H9 (cell line): ENCODE measurements around the gene EML5. TPM values are rescaled to one million over a fixed set of nuclear protein-coding genes. Genes with fewer than 3 reads are reported as not detected.

Experiments used
- DNase-seq: peaks from one replicate; pipeline ENCODE4 v3.0.0-alpha.2; 2017
- H2AFZ ChIP-seq: one replicate; pipeline ENCODE4 v1.6.1; 2013; ENCODE audit warnings: mild to moderate bottlenecking, low read length, control low read depth, moderate library complexity
- H2AK5ac ChIP-seq: 2 replicates; pipeline ENCODE4 v1.6.1; 2013; ENCODE audit warnings: low read length, control low read depth, mixed read lengths; ENCODE audit not compliant: insufficient read length
- H2BK120ac ChIP-seq: one replicate; pipeline ENCODE4 v1.6.1; 2013; ENCODE audit warnings: low read depth, mild to moderate bottlenecking, low read length, control low read depth, inconsistent platforms; ENCODE audit not compliant: poor library complexity, severe bottlenecking
- H2BK12ac ChIP-seq: 2 replicates; pipeline ENCODE4 v1.6.1; 2013; ENCODE audit warnings: low read length, control low read depth, mixed read lengths, low read depth; ENCODE audit not compliant: insufficient read length
- H2BK15ac ChIP-seq: 2 replicates; pipeline ENCODE4 v1.6.1; 2013; ENCODE audit warnings: low read depth, low read length, control low read depth
- H2BK20ac ChIP-seq: one replicate; pipeline ENCODE4 v1.6.1; 2013; ENCODE audit warnings: low read depth, mild to moderate bottlenecking, low read length, control low read depth, inconsistent platforms; ENCODE audit not compliant: poor library complexity, severe bottlenecking
- H2BK5ac ChIP-seq: 2 replicates; pipeline ENCODE4 v1.6.1; 2013; ENCODE audit warnings: low read length, control low read depth, mixed read lengths; ENCODE audit not compliant: insufficient read length
- H3K14ac ChIP-seq: 2 replicates; pipeline ENCODE4 v1.6.1; 2013; ENCODE audit warnings: low read length, control low read depth; ENCODE audit not compliant: insufficient read depth
- H3K18ac ChIP-seq: 2 replicates; pipeline ENCODE4 v1.6.1; 2013; ENCODE audit warnings: low read depth, mild to moderate bottlenecking, mixed read lengths, low read length, control low read depth; ENCODE audit not compliant: insufficient read length
- H3K23ac ChIP-seq: 2 replicates; pipeline ENCODE4 v1.6.1; 2013; ENCODE audit warnings: low read length, control low read depth, mixed read lengths, low read depth; ENCODE audit not compliant: insufficient read length
- H3K23me2 ChIP-seq: 2 replicates; pipeline ENCODE4 v1.6.1; 2013; ENCODE audit warnings: low read depth, mild to moderate bottlenecking, mixed read lengths, low read length, control low read depth; ENCODE audit not compliant: insufficient read length, poor library complexity, severe bottlenecking
- H3K27ac ChIP-seq: 2 replicates; pipeline ENCODE4 v1.5.1; 2013; ENCODE audit warnings: low read length, control low read depth, mixed read lengths, low read depth; ENCODE audit not compliant: insufficient read length
- H3K27me3 ChIP-seq: 2 replicates; pipeline ENCODE4 v1.6.1; 2013; ENCODE audit warnings: low read length, control low read depth, inconsistent platforms; ENCODE audit not compliant: insufficient read depth
- H3K4ac ChIP-seq: 2 replicates; pipeline ENCODE4 v1.6.1; 2013; ENCODE audit warnings: low read depth, mild to moderate bottlenecking, control low read depth, inconsistent platforms, low read length, moderate library complexity
- H3K4me1 ChIP-seq: 2 replicates; pipeline ENCODE4 v1.6.1; 2013; ENCODE audit warnings: low read length, control low read depth, inconsistent platforms; ENCODE audit not compliant: insufficient read depth
- H3K4me2 ChIP-seq: 2 replicates; pipeline ENCODE4 v1.6.1; 2013; ENCODE audit warnings: low read length, control low read depth, mixed read lengths; ENCODE audit not compliant: insufficient read length, insufficient read depth
- H3K56ac ChIP-seq: 2 replicates; pipeline ENCODE4 v1.6.1; 2013; ENCODE audit warnings: low read depth, mild to moderate bottlenecking, mixed read lengths, low read length, control low read depth; ENCODE audit not compliant: insufficient read length
- H3K79me1 ChIP-seq: 2 replicates; pipeline ENCODE4 v1.6.1; 2013; ENCODE audit warnings: low read depth, mild to moderate bottlenecking, moderate library complexity, low read length, control low read depth, inconsistent platforms; ENCODE audit not compliant: insufficient read depth, poor library complexity, severe bottlenecking
- H3K79me2 ChIP-seq: 2 replicates; pipeline ENCODE4 v1.6.1; 2013; ENCODE audit warnings: low read length, control low read depth, inconsistent platforms; ENCODE audit not compliant: insufficient read depth
- H3K9ac ChIP-seq: 2 replicates; pipeline ENCODE4 v1.6.1; 2013; ENCODE audit warnings: low read length, control low read depth, mixed read lengths; ENCODE audit not compliant: insufficient read length; ENCODE audit errors: extremely low read depth
- H3K9me3 ChIP-seq: one replicate; pipeline ENCODE4 v1.6.1; 2013; ENCODE audit warnings: low read depth, low read length, inconsistent platforms; ENCODE audit not compliant: control insufficient read depth
- H3T11ph ChIP-seq: one replicate; pipeline ENCODE4 v1.6.1; 2013; ENCODE audit warnings: mild to moderate bottlenecking, low read length, control low read depth, inconsistent platforms
- H4K20me1 ChIP-seq: one replicate; pipeline ENCODE4 v1.6.1; 2013; ENCODE audit not compliant: control insufficient read depth, insufficient read length, insufficient read depth
- H4K5ac ChIP-seq: 2 replicates; pipeline ENCODE4 v1.6.1; 2013; ENCODE audit warnings: low read depth, mild to moderate bottlenecking, mixed read lengths, low read length, control low read depth; ENCODE audit not compliant: insufficient read length
- H4K8ac ChIP-seq: replicated peaks from 2 replicates; pipeline ENCODE4 v1.6.1; 2013; ENCODE audit warnings: low read length, control low read depth, mixed read lengths, low read depth; ENCODE audit not compliant: insufficient read length
- H4K91ac ChIP-seq: 2 replicates; pipeline ENCODE4 v1.6.1; 2013; ENCODE audit warnings: low read depth, mild to moderate bottlenecking, moderate library complexity, mixed read lengths, low read length, control low read depth; ENCODE audit not compliant: insufficient read length
- H3K27ac Mint-ChIP-seq, 3 experiments: 2 replicates in 2 of 3; 3 replicates in 1 of 3; pipeline ENCODE4 v1.8.0; 2020 to 2021; ENCODE audit warnings: mixed read lengths in 3 of 3, mild to moderate bottlenecking in 1 of 3, moderate library complexity in 1 of 3
- H3K27me3 Mint-ChIP-seq: 2 replicates; pipeline ENCODE4 v1.8.0; 2021; ENCODE audit warnings: low read depth, mild to moderate bottlenecking, moderate library complexity, mixed read lengths
- H3K36me3 Mint-ChIP-seq, 3 experiments: 2 replicates in 2 of 3; 3 replicates in 1 of 3; pipeline ENCODE4 v1.8.0; 2020 to 2021; ENCODE audit warnings: low read depth in 3 of 3, mixed read lengths in 3 of 3; ENCODE audit not compliant: insufficient read depth in 1 of 3
- H3K4me1 Mint-ChIP-seq, 2 experiments: 2 replicates each; pipeline ENCODE4 v1.8.0; 2020; ENCODE audit warnings: mixed read lengths in 2 of 2
- H3K4me3 Mint-ChIP-seq, 2 experiments: 2 replicates in 1 of 2; 3 replicates in 1 of 2; pipeline ENCODE4 v1.8.0; 2020 to 2021; ENCODE audit warnings: mild to moderate bottlenecking in 2 of 2, mixed read lengths in 2 of 2, moderate library complexity in 1 of 2
- H3K9me3 Mint-ChIP-seq, 2 experiments: 2 replicates in 1 of 2; 3 replicates in 1 of 2; pipeline ENCODE4 v1.8.0; 2020; ENCODE audit warnings: mild to moderate bottlenecking in 2 of 2, mixed read lengths in 2 of 2, moderate library complexity in 1 of 2
- CTCF ChIP-seq: fragments of 200-600 bp; sonication (generic); conservative IDR thresholded peaks from 3 replicates; pipeline ENCODE4 v1.8.0; 2021; ENCODE audit warnings: antibody characterized with exemption, mild to moderate bottlenecking
- WGBS: extraction: QIAGEN DNeasy Blood & Tissue Kit; methylation state at CpG from one replicate; pipeline ENCODE4 v1.1.7; 2013; ENCODE audit warnings: missing lambda C conversion rate, low lambda C conversion rate, mixed read lengths; ENCODE audit not compliant: insufficient read length; ENCODE audit errors: extremely low coverage; 5-methylcytosine and 5-hydroxymethylcytosine counted together
- total RNA-seq: library from RNA; stranded (reverse); gene quantifications from 2 replicates; pipeline ENCODE4 v1.2.1, GENCODE V29; 2021

EML5 gene
- total RNA-seq, 1 experiment from 2014 or later, result 0.81 TPM

DNA sequence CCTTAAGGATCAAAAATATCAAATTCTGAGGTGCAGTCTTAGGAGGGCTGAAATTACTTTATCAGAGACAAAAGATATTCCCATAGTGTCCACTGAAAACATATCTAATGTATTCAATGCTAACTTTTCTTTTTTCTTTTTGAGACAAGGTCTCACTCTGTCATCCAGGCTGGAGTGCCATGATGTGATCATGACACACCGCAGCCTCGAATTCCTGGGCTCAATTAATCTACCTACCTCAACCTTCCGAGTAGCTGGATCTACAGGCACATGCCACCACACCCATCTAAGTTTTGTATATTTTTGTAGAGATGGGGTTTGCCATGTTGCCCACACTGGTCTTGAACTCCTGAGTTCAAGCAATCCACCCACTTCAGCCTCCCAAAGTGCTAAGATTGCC, 161.7 kb downstream of the EML5 start:
- TF ChIP-seq CTCF, result no peak
- H3K18ac ChIP-seq, result no peak overlapping the region
- no peak overlapping the region for H2AK5ac ChIP-seq
- no peaks in the 10 kb centered on the region for H4K20me1 ChIP-seq
- H3K9me3 ChIP-seq, result no peaks in the 10 kb centered on the region
- no peaks in the 10 kb centered on the region for H3K27me3 Mint-ChIP-seq
- H4K8ac ChIP-seq, result no peak overlapping the region
- no peaks in the 10 kb centered on the region for H3K79me2 ChIP-seq
- H3K79me1 ChIP-seq, result no peaks in the 10 kb centered on the region
- H3K23ac ChIP-seq, result no peak overlapping the region
- no peak overlapping the region for H2BK5ac ChIP-seq
- H3K56ac ChIP-seq, result no peak overlapping the region
- H4K91ac ChIP-seq, result no peak overlapping the region
- DNase-seq, result no peak
- no peak overlapping the region for H3K27ac Mint-ChIP-seq
- H2BK12ac ChIP-seq, result no peak overlapping the region
- H3K14ac ChIP-seq, result no peak overlapping the region
- no peaks in the 10 kb centered on the region for H3K4me1 ChIP-seq
- no peaks in the 10 kb centered on the region for H3K27me3 ChIP-seq
- H3K4me2 ChIP-seq, result no peak overlapping the region
- H4K5ac ChIP-seq, result no peak overlapping the region
- H3K36me3 Mint-ChIP-seq, result no peaks in the 10 kb centered on the region
- no peak overlapping the region for H2BK20ac ChIP-seq
- no peaks in the 10 kb centered on the region for H3K4me1 Mint-ChIP-seq
- no CpG with 5 or more reads among the region's 3 CpGs for WGBS
- H3K9ac ChIP-seq, result no peak overlapping the region
- no peaks in the 10 kb centered on the region for H3K23me2 ChIP-seq
- no peak overlapping the region for H3K27ac ChIP-seq
- no peak overlapping the region for H3K4me3 Mint-ChIP-seq
- no peaks in the 10 kb centered on the region for H3K9me3 Mint-ChIP-seq
- H2BK15ac ChIP-seq, result no peak overlapping the region
- H3T11ph ChIP-seq, result no peak overlapping the region
- no peak overlapping the region for H2BK120ac ChIP-seq
- no peak overlapping the region for H3K4ac ChIP-seq
- H2AFZ ChIP-seq, result no peak overlapping the region
